Fibroblast of lung (primary cell): ENCODE data around the gene MACROD2.
"Not testable (repeated sequence)": the region's sequence is repeated elsewhere in the genome, so short reads cannot be mapped to it uniquely, and the experiment has no call there.

ENCODE experiments used
- CTCF ChIP-seq, 2 donors: IDR thresholded peaks in 1 of 2; conservative IDR thresholded peaks in 1 of 2; 1 replicate in 1 of 2; 2 replicates in 1 of 2; pipeline ENCODE4 v1.5.1; 2011 to 2012; ENCODE audit warnings: low read length in 2 of 2, control low read depth in 1 of 2, inconsistent platforms in 1 of 2, low read depth in 1 of 2, mild to moderate bottlenecking in 1 of 2
- EZH2 ChIP-seq: IDR thresholded peaks from 2 replicates; pipeline ENCODE4 v1.5.1; 2012; ENCODE audit warnings: low read length, control low read depth, mild to moderate bottlenecking; ENCODE audit errors: missing control alignments

GRCh38 chr20:15807771-15808170, 1812.5 kb downstream of the MACROD2 start:
- TF ChIP-seq CTCF (conservative IDR thresholded peaks at IDR 0.05 in 1 of 2, IDR thresholded peaks at IDR 0.05 in 1 of 2; ENCODE audit: low read depth in 1 of 2, low read length in 2 of 2); EZH2: not testable (repeated sequence)
